Sigmoid colon (tissue), 7 donors: ENCODE data around the gene MVB12B. TPM values are rescaled to one million over a fixed set of nuclear protein-coding genes. Genes with fewer than 3 reads are reported as not detected.

Source experiments
- DNase-seq: peaks from one replicate; pipeline ENCODE4 v3.0.0-alpha.2; 2019
- H3K27ac ChIP-seq, 4 donors: fragments of 200-600 bp; sonication (generic); one replicate each; pipeline ENCODE4 v1.5.1; 2016 to 2019; ENCODE audit warnings: mild to moderate bottlenecking in 1 of 4
- H3K27me3 ChIP-seq, 3 donors: fragments of 200-600 bp; sonication (generic); one replicate each; pipeline ENCODE4 v1.5.1; 2019; ENCODE audit warnings: mild to moderate bottlenecking in 1 of 3
- H3K36me3 ChIP-seq, 4 donors: fragments of 200-600 bp; sonication (generic); one replicate each; pipeline ENCODE4 v1.5.1; 2016 to 2019
- H3K4me1 ChIP-seq, 4 donors: fragments of 200-600 bp; sonication (generic); one replicate each; pipeline ENCODE4 v1.5.1; 2017 to 2019
- H3K4me3 ChIP-seq, 4 donors: fragments of 200-600 bp; sonication (generic); one replicate each; pipeline ENCODE4 v1.5.1; 2017 to 2019; ENCODE audit warnings: mild to moderate bottlenecking in 2 of 4, moderate library complexity in 1 of 4
- H3K9me3 ChIP-seq, 4 donors: fragments of 200-600 bp in 3 of 4; sonication (generic) in 3 of 4; one replicate each; pipeline versions ENCODE4 v1.5.1 to v1.6.1; 2013 to 2019
- EP300 ChIP-seq, 4 donors: sonication (generic); formaldehyde crosslinking; IDR thresholded peaks; one replicate each; pipeline ENCODE4 v1.6.1; 2017; ENCODE audit warnings: antibody characterized with exemption in 4 of 4
- POLR2A ChIP-seq, 2 donors: fragments of 450-650 bp; IDR thresholded peaks; one replicate each; pipeline ENCODE4 v1.6.1; 2016; ENCODE audit warnings: antibody characterized with exemption in 2 of 2, mild to moderate bottlenecking in 2 of 2, moderate library complexity in 2 of 2
- POLR2AphosphoS5 ChIP-seq, 4 donors: sonication (generic); formaldehyde crosslinking; IDR thresholded peaks; one replicate each; pipeline ENCODE4 v1.6.1; 2017; ENCODE audit warnings: antibody characterized with exemption in 4 of 4
- WGBS, 2 donors: extraction: QIAGEN DNeasy Blood & Tissue Kit; methylation state at CpG; one replicate each; pipeline ENCODE4 v1.1.7; 2013; 5-methylcytosine and 5-hydroxymethylcytosine counted together
- intact Hi-C: fragments of 100-400 bp; cut with DNase I; formaldehyde crosslinking; loops from one replicate; pipeline ENCODE4 v1.15.1; 2023
- polyA plus RNA-seq, 3 donors: library from polyadenylated mRNA; stranded (reverse); fragments of 200-250 nt; gene quantifications; one replicate each; pipeline ENCODE4 v1.2.3, GENCODE V29; 2013
- total RNA-seq, 4 donors: library from RNA; depleted of rRNA; stranded (reverse); fragments of >200 nt; gene quantifications; one replicate each; pipeline ENCODE4 v1.1.0, GENCODE V29; 2016
- TF ChIP-seq, protein P1 (sequence below), 4 experiments: fragments of 450-650 bp in 3 of 4; fragments of 200-600 bp in 1 of 4; IDR thresholded peaks; one replicate each; pipeline ENCODE4 v1.5.1; 2016 to 2019; ENCODE audit warnings: antibody characterized with exemption in 4 of 4, mild to moderate bottlenecking in 3 of 4, moderate library complexity in 2 of 4
- donor health status: healthy with polysubstance abuse.
- donor health status: Bipolar disorder and iron deficiency.
- donor health status: healthy.

The MVB12B gene
- total and polyA plus RNA-seq, 7 donors = 5.1 to 14.4 (median 12.2) TPM

DNA sequence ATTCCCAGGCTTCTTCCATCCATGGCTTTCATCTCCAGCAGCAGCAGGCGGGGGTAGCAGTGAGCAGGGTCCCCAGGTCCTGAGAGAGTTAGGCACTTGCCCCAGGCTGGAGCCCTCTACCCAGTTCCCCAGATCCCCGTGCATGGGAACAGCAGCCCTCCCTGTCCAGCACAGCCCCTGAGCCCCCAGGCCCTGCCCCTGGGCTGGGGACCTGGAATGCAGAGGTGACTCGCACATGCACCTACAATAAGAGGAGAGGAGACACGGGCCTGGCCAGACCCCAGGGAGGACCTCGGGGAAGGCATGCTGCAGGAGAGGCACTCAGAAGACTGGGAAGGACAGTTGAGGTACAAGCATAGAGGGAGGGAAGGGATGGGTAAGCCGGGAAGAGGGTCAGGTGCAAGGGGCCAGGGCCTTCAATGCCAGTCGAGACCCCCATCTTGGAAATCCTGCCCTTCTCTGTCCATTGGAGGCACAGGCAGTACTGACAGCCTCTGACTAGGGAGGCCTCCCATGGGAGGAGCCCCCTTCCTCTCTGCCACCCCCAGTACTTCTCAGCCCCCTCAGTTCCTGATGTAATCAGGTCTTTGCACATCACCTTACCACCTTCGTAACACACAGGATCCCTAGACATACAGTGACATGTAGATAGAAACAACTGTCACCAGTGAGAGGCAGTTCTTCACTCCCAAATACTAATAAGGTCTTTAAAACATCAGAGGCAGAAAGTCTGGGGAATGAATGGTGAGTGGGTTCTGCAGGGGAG, 151.8 kb downstream of the MVB12B start:
- no peak for DNase-seq
- Histone ChIP-seq H3K27me3 (no peaks in the 10 kb centered on the region), H3K27ac (no peak overlapping the region), H3K4me3 (no peak overlapping the region), H3K36me3 (peaks cover 0 to 27% (median 0%) of the 10 kb centered on the region in 4 donors), H3K9me3 (no peaks in the 10 kb centered on the region), H3K4me1 (peaks cover 0 to 7% (median 0%) of the 10 kb centered on the region in 4 donors)
- WGBS, 2 donors = 93% methylated on average over 8 of the region's 8 CpGs
- intact Hi-C loops = no loop called here
- TF ChIP-seq POLR2AphosphoS5 (IDR thresholded peaks at IDR 0.05) = no peak
- TF ChIP-seq POLR2A (IDR thresholded peaks at IDR 0.05) = no peak

DNA sequence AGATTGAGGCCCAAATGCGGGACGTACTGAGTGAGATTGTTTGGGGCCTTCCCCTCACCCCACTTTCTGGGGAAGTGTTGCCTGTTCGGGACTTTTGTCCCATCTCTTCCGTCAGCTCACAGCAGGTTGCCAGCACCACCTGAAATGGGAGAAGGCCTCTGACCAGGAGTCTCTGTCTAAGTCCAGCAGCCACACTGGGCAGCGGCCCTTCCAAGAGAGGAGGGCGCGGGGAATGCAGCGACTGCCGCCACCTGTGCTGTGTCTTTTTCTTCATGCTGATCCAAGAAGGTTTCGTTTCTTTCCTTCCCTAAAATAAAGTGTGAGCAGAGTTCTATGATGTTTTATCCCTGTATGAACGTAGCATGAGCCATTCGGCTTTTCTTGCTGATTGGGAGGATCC, 152.9 kb downstream of the MVB12B start:
- no peaks in the 10 kb centered on the region for H3K9me3 ChIP-seq
- H3K36me3 ChIP-seq = peaks cover 0 to 35% (median 0%) of the 10 kb centered on the region in 4 donors
- H3K27me3 ChIP-seq = no peaks in the 10 kb centered on the region
- no peak for DNase-seq
- intact Hi-C loops = no loop called here
- H3K4me3 ChIP-seq = no peak overlapping the region
- TF ChIP-seq EP300 (IDR thresholded peaks at IDR 0.05) = no peak
- TF ChIP-seq POLR2AphosphoS5 (IDR thresholded peaks at IDR 0.05) = no peak
- no peak for TF ChIP-seq POLR2A (IDR thresholded peaks at IDR 0.05)
- TF ChIP-seq, protein P1, sequence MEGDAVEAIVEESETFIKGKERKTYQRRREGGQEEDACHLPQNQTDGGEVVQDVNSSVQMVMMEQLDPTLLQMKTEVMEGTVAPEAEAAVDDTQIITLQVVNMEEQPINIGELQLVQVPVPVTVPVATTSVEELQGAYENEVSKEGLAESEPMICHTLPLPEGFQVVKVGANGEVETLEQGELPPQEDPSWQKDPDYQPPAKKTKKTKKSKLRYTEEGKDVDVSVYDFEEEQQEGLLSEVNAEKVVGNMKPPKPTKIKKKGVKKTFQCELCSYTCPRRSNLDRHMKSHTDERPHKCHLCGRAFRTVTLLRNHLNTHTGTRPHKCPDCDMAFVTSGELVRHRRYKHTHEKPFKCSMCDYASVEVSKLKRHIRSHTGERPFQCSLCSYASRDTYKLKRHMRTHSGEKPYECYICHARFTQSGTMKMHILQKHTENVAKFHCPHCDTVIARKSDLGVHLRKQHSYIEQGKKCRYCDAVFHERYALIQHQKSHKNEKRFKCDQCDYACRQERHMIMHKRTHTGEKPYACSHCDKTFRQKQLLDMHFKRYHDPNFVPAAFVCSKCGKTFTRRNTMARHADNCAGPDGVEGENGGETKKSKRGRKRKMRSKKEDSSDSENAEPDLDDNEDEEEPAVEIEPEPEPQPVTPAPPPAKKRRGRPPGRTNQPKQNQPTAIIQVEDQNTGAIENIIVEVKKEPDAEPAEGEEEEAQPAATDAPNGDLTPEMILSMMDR (IDR thresholded peaks at IDR 0.05) = no peak
- no peak overlapping the region for H3K27ac ChIP-seq
- no peaks in the 10 kb centered on the region for H3K4me1 ChIP-seq
- WGBS, 2 donors = 95% methylated on average over 12 of the region's 12 CpGs

DNA sequence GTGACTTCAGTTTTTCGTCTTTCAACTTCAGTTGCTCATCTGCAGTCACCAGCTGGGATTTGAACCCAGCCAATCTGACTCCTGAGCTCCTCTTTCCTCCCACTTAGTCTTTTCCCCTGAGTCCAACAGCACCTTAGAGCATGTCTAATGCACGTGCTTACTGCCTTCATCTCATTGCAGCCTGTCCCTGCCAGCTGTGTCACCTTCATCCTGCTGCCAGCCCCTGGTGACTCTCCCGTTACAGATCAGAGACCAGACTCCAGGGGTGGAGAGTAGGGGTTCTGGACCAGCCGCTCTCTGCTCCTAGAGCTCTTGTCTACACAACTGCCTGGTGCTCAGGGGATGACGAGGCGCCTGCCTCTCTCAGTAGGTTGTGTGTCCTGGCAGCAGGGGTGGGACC, 154.2 kb downstream of the MVB12B start:
- H3K4me3 ChIP-seq = no peak overlapping the region
- intact Hi-C loops = no loop called here
- no peaks in the 10 kb centered on the region for H3K27me3 ChIP-seq
- no peaks in the 10 kb centered on the region for H3K4me1 ChIP-seq
- TF ChIP-seq POLR2AphosphoS5 (IDR thresholded peaks at IDR 0.05) = no peak
- no peak for DNase-seq
- H3K36me3 ChIP-seq = peaks cover 0 to 35% (median 0%) of the 10 kb centered on the region in 4 donors
- 86 to 89% methylated on average over 6 of the region's 6 CpGs for WGBS, 2 donors
- H3K27ac ChIP-seq = no peak overlapping the region
- H3K9me3 ChIP-seq = no peaks in the 10 kb centered on the region

DNA sequence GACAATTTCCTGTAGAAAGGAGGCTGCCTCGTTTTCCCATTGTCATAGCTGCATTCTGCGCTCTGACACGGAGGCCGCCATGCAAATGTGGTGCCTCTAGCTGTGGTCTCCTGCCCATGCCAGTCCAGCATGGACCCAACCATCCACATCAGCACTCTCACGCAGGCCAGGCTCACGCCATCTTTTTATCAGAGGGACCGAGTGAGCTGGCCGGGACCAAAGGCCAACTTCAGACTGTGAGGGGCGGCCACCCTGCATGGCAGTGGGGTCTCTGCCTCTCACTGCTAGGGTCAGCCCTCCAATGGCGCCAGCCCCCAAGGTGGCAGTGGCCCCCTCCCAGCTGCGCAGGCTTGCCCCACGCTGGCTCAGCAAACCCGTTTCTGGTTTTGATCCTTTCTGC, 155.2 kb downstream of the MVB12B start:
- H3K4me3 ChIP-seq = no peak overlapping the region
- TF ChIP-seq POLR2AphosphoS5 (IDR thresholded peaks at IDR 0.05) = no peak
- TF ChIP-seq, protein P1 (IDR thresholded peaks at IDR 0.05) = no peak
- no peak for TF ChIP-seq EP300 (IDR thresholded peaks at IDR 0.05)
- no peak for TF ChIP-seq POLR2A (IDR thresholded peaks at IDR 0.05)
- no peaks in the 10 kb centered on the region for H3K4me1 ChIP-seq
- peak overlapping the region in 1 of 4 donors; percentile 14 for H3K27ac ChIP-seq
- 94 to 95% methylated on average over 13 of the region's 13 CpGs for WGBS, 2 donors
- no peak for DNase-seq
- no peaks in the 10 kb centered on the region for H3K9me3 ChIP-seq
- no peaks in the 10 kb centered on the region for H3K27me3 ChIP-seq
- intact Hi-C loops = no loop called here
- peaks cover 0 to 45% (median 0%) of the 10 kb centered on the region in 4 donors for H3K36me3 ChIP-seq

DNA sequence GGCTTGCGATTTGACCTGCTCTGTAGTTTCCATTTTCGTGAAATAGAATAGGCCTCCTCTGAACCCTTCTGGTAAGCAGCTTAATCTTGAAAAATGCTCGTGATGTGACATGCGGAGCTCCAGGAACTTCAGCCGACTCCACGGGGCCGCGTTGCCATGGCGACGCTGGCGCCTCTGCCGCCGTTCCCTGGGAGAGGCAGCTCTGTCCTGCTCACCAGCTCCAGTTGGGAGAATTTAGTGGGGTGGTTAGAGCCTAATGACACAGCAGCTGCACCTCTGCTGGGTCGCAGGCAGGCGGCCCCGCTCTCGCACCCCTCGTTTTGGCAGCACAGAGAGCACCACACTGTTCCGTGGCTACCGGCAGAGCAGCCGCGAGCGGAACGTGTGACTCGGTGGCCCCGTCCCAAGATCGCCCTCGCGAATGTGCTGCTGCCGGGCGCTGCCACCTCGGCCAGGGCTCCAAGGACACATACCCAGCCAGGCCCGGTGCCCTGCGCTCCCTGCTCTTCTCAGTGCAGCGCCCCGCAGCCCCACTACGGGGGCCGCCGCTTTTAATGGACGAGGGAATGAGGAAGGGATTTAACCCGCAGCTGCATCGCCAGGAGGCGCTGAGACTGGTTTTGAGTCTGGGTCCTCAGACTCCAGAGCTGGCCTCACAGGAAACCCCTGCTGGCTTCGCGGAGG, 155.9 kb downstream of the MVB12B start:
- TF ChIP-seq, protein P1 (IDR thresholded peaks at IDR 0.05) = no peak
- TF ChIP-seq POLR2A (IDR thresholded peaks at IDR 0.05) = no peak
- no peak for TF ChIP-seq EP300 (IDR thresholded peaks at IDR 0.05)
- TF ChIP-seq POLR2AphosphoS5 (IDR thresholded peaks at IDR 0.05) = no peak
- no peak overlapping the region for H3K4me3 ChIP-seq
- WGBS, 2 donors = 83 to 93% methylated on average over 45 of the region's 45 CpGs
- no peaks in the 10 kb centered on the region for H3K4me1 ChIP-seq
- no peaks in the 10 kb centered on the region for H3K27me3 ChIP-seq
- intact Hi-C loops = no loop called here
- DNase-seq = no peak
- H3K9me3 ChIP-seq = no peaks in the 10 kb centered on the region
- peak overlapping the region in 1 of 4 donors; percentile 14 for H3K27ac ChIP-seq
- H3K36me3 ChIP-seq = peaks cover 0 to 45% (median 0%) of the 10 kb centered on the region in 4 donors
